B cell (primary cell): ENCODE data around the gene HS2ST1. TPM values are rescaled to one million over a fixed set of nuclear protein-coding genes. Genes with fewer than 3 reads are reported as not detected.

Experiments
- ATAC-seq: fragments of 200-7000 bp; cut with Tn5 transposase; one replicate; pipeline ENCODE4 v1.10.0; 2021; ENCODE audit warnings: low read depth, mild to moderate bottlenecking, moderate number of reproducible peaks, moderate library complexity
- CTCF ChIA-PET: fragments of 350-600 bp; sonication (Branson Sonifier 250); formaldehyde crosslinking; loops from one replicate; lab custom pipeline; 2021; ENCODE audit warnings: antibody characterized with exemption, inconsistent platforms; lab: Charles Lee
- POLR2A ChIA-PET: fragments of 350-600 bp; sonication (Branson Sonifier 250); formaldehyde crosslinking; loops from one replicate; lab custom pipeline; 2021; ENCODE audit warnings: antibody characterized with exemption; lab: Charles Lee
- DNase-seq: peaks from one replicate; pipeline ENCODE4 v3.0.0; 2013
- H2AFZ ChIP-seq: 2 replicates; pipeline ENCODE4 v1.6.1; 2012; ENCODE audit warnings: mild to moderate bottlenecking, low read depth, low read length; ENCODE audit not compliant: insufficient read depth, poor library complexity, severe bottlenecking
- H3K27ac ChIP-seq, 2 donors: 1 replicate in 1 of 2; 2 replicates in 1 of 2; pipeline ENCODE4 v1.5.1; 2012 to 2013; ENCODE audit warnings: low read length in 2 of 2, mild to moderate bottlenecking in 2 of 2, moderate library complexity in 1 of 2
- H3K27me3 ChIP-seq, 4 experiments: fragments of 200-600 bp in 1 of 4; sonication (generic) in 1 of 4; replicated peaks in 1 of 4; 1 replicate in 2 of 4; 2 replicates in 2 of 4; pipeline versions ENCODE4 v1.6.1 to v1.7.0; 2013 to 2016; ENCODE audit warnings: low read length in 3 of 4, mild to moderate bottlenecking in 2 of 4, mixed read lengths in 1 of 4, moderate library complexity in 1 of 4; ENCODE audit not compliant: insufficient read depth in 4 of 4, control insufficient read depth in 3 of 4; ENCODE audit errors: control extremely low read depth in 1 of 4
- H3K36me3 ChIP-seq, 2 experiments: replicated peaks in 1 of 2; 1 replicate in 1 of 2; 2 replicates in 1 of 2; pipeline versions ENCODE4 v1.6.1 to v1.7.1; 2013; ENCODE audit warnings: low read length in 1 of 2; ENCODE audit not compliant: insufficient read depth in 2 of 2, control insufficient read depth in 1 of 2; ENCODE audit errors: control extremely low read depth in 1 of 2, extremely low read depth in 1 of 2
- H3K4me1 ChIP-seq, 2 donors: fragments of 200-600 bp in 1 of 2; sonication (generic) in 1 of 2; 1 replicate in 1 of 2; 2 replicates in 1 of 2; pipeline versions ENCODE4 v1.5.1 to v1.6.1; 2013 to 2017; ENCODE audit warnings: low read length in 2 of 2; ENCODE audit not compliant: control insufficient read depth in 2 of 2, insufficient read depth in 2 of 2
- H3K4me2 ChIP-seq: replicated peaks from 2 replicates; pipeline ENCODE3; 2012; ENCODE audit warnings: mild to moderate bottlenecking, low read depth, low read length; ENCODE audit not compliant: poor library complexity, severe bottlenecking
- H3K4me3 ChIP-seq, 5 experiments: fragments of 200-600 bp in 1 of 5; sonication (generic) in 1 of 5; 1 replicate in 3 of 5; 2 replicates in 2 of 5; pipeline versions ENCODE4 v1.5.1 to v1.7.0; 2011 to 2016; ENCODE audit warnings: low read length in 4 of 5, mild to moderate bottlenecking in 4 of 5, low read depth in 2 of 5, control low read depth in 1 of 5, moderate library complexity in 1 of 5; ENCODE audit not compliant: insufficient read depth in 1 of 5; ENCODE audit errors: control extremely low read depth in 1 of 5, extremely low read depth in 1 of 5
- H3K79me2 ChIP-seq: fragments of 200-600 bp; sonication (generic); one replicate; pipeline ENCODE4 v1.6.0; 2016; ENCODE audit warnings: low read length; ENCODE audit not compliant: control insufficient read depth, insufficient read depth
- H3K9ac ChIP-seq: fragments of 200-600 bp; sonication (generic); 2 replicates; pipeline ENCODE4 v1.6.1; 2017; ENCODE audit warnings: mild to moderate bottlenecking, low read length, moderate library complexity
- H3K9me3 ChIP-seq, 3 donors: one replicate each; pipeline versions ENCODE4 v1.6.1 to v1.7.1; 2013; ENCODE audit warnings: low read length in 2 of 3; ENCODE audit not compliant: control insufficient read depth in 2 of 3, insufficient read depth in 1 of 3; ENCODE audit errors: control extremely low read depth in 1 of 3
- H4K20me1 ChIP-seq: 2 replicates; pipeline ENCODE4 v1.6.0; 2012; ENCODE audit warnings: mild to moderate bottlenecking, low read length; ENCODE audit not compliant: insufficient read depth, control insufficient read depth, poor library complexity, severe bottlenecking
- H3K27ac Mint-ChIP-seq: one replicate; pipeline ENCODE4 v1.8.0; 2021; ENCODE audit warnings: mixed read lengths
- H3K27me3 Mint-ChIP-seq: one replicate; pipeline ENCODE4 v1.8.0; 2021; ENCODE audit warnings: mixed read lengths
- H3K4me1 Mint-ChIP-seq: one replicate; pipeline ENCODE4 v1.8.0; 2021; ENCODE audit warnings: mixed read lengths
- H3K4me3 Mint-ChIP-seq: one replicate; pipeline ENCODE4 v1.8.0; 2021; ENCODE audit warnings: mixed read lengths
- H3K9me3 Mint-ChIP-seq: one replicate; pipeline ENCODE4 v1.8.0; 2022; ENCODE audit warnings: mixed read lengths; ENCODE audit not compliant: insufficient read depth
- CTCF ChIP-seq: fragments of 200-600 bp; IDR thresholded peaks from one replicate; pipeline ENCODE4 v1.8.0; 2022; ENCODE audit warnings: antibody characterized with exemption, mild to moderate bottlenecking
- EZH2 ChIP-seq: IDR thresholded peaks from 2 replicates; pipeline ENCODE4 v1.6.1; 2012; ENCODE audit warnings: borderline replicate concordance, low read depth, mild to moderate bottlenecking, moderate library complexity, low read length; ENCODE audit not compliant: insufficient read depth, poor library complexity, severe bottlenecking
- whole genome bisulfite sequencing: methylation state at CpG from one replicate; pipeline ENCODE4 v1.1.5; 2013; ENCODE audit warnings: missing lambda C conversion rate; ENCODE audit not compliant: insufficient coverage; 5-methylcytosine and 5-hydroxymethylcytosine counted together
- intact Hi-C: fragments of 100-400 bp; cut with micrococcal nuclease; formaldehyde crosslinking; loops from one replicate; pipeline ENCODE4 v1.10.0; 2022
- polyA plus RNA-seq: library from polyadenylated mRNA; depleted of rRNA; stranded (reverse); fragments of >200 nt; gene quantifications from 2 replicates; pipeline ENCODE4 v1.2.3, GENCODE V29; 2012
- total RNA-seq, 2 donors: library from RNA; stranded (reverse); fragments of 120-200 nt in 1 of 2; gene quantifications; 1 replicate in 1 of 2; 2 replicates in 1 of 2; pipeline versions ENCODE4 v1.2.3 to v1.2.4, GENCODE V29; 2013 to 2022

Gene HS2ST1
- total and polyA plus RNA-seq, 2 donors (not counting 1 experiment from before 2014, with no cell fraction given), result 3.0 to 16.9 TPM

- Mint-ChIP-seq H3K4me1 (peaks cover 11% of the 10 kb centered on the region), H3K9me3 (no peaks in the 10 kb centered on the region), H3K4me3 (peak overlapping the region; percentile 94), H3K27me3 (peaks cover 28% of the 10 kb centered on the region), H3K27ac (peak overlapping the region; percentile 56)
- Histone ChIP-seq H3K27ac (peak overlapping the region in 1 of 2 donors; percentile 21), H2AFZ (peak overlapping the region; percentile 94), H3K4me3 (peak overlapping the region; percentile 13 to 75 (median 63)), H4K20me1 (no peaks in the 10 kb centered on the region), H3K36me3 (no peaks in the 10 kb centered on the region), H3K27me3 (peaks cover 0 to 33% (median 5%) of the 10 kb centered on the region in 4 experiments), H3K4me2 (peak overlapping the region; percentile 100), H3K79me2 (no peaks in the 10 kb centered on the region), H3K9ac (peak overlapping the region; percentile 89), H3K9me3 (peaks cover 0 to 5% (median 0%) of the 10 kb centered on the region in 3 donors), H3K4me1 (peaks cover 6 to 11% of the 10 kb centered on the region in 2 donors)
- intact Hi-C loops, result loop anchor here (2.0 kb wide), 1 partner anchor 1463 kb away; no protein-coding TSS in a partner anchor
- WGBS, result under 1% methylated on average over 30 of the region's 32 CpGs
- ChIA-PET CTCF (interaction anchor here (0.7 to 1.5 kb wide), 3 partner anchors 10 to 822 kb away, joined by 3 to 4 read pairs (median 4); no protein-coding TSS in a partner anchor), POLR2A (no interaction called here)
- ATAC-seq, result peak; percentile 96
- peak; percentile 82 for DNase-seq
- TF ChIP-seq CTCF (peak; percentile 98), EZH2 (no peak)
These were observed 217.4 kb downstream of the HS2ST1 start for GRCh38 chr1:87131809-87132283.

- H3K27me3 Mint-ChIP-seq, result peaks cover 28% of the 10 kb centered on the region
- Histone ChIP-seq H2AFZ (peak overlapping the region; percentile 94), H3K36me3 (no peaks in the 10 kb centered on the region), H3K9ac (peak overlapping the region; percentile 89), H3K4me3 (peak overlapping the region; percentile 13 to 75 (median 63)), H3K4me1 (peaks cover 6 to 11% of the 10 kb centered on the region in 2 donors), H3K4me2 (peak overlapping the region; percentile 100), H3K27ac (peak overlapping the region in 1 of 2 donors; percentile 21), H3K27me3 (peaks cover 0 to 33% (median 5%) of the 10 kb centered on the region in 4 experiments), H4K20me1 (no peaks in the 10 kb centered on the region), H3K79me2 (no peaks in the 10 kb centered on the region), H3K9me3 (peaks cover 0 to 5% (median 0%) of the 10 kb centered on the region in 3 donors)
- WGBS, result 11% methylated on average over 44 of the region's 47 CpGs
- TF ChIP-seq CTCF, result no peak
- no peak for TF ChIP-seq EZH2
- no peaks in the 10 kb centered on the region for H3K9me3 Mint-ChIP-seq
- ChIA-PET CTCF (interaction anchor here (0.6 to 2.6 kb wide), 2 partner anchors 11 to 642 kb away, joined by 4 to 15 read pairs; no protein-coding TSS in a partner anchor), POLR2A (no interaction called here)
- peaks cover 11% of the 10 kb centered on the region for H3K4me1 Mint-ChIP-seq
- ATAC-seq, result peak; percentile 37
- DNase-seq, result no peak
- H3K4me3 Mint-ChIP-seq, result peak overlapping the region; percentile 94
- no peak overlapping the region for H3K27ac Mint-ChIP-seq
- intact Hi-C loops, result no loop called here
These were observed 217.9 kb downstream of the HS2ST1 start for GRCh38 chr1:87132284-87132870.
